Pancreas (tissue), 10 donors: ENCODE data around the gene BPNT1. TPM values are rescaled to one million over a fixed set of nuclear protein-coding genes. Genes with fewer than 3 reads are reported as not detected.
A peak's percentile ranks its signal among the peaks of the same experiment; 100 is the strongest.

Experiments
- ATAC-seq, 4 donors: fragments of 200-7000 bp; cut with Tn5 transposase; one replicate each; pipeline versions ENCODE4 v1.8.0 to v1.9.1; 2020; ENCODE audit warnings: mild to moderate bottlenecking in 4 of 4, moderate library complexity in 4 of 4
- DNase-seq, 6 donors: peaks; one replicate each; pipeline ENCODE4 v3.0.0-alpha.2; 2020
- FAIRE-seq: peaks from 2 replicates; lab custom pipeline; 2012; peaks lifted over from hg19 to GRCh38; lab: Jason Lieb, UNC
- H3K27ac ChIP-seq, 4 donors: fragments of 200-600 bp; sonication (generic); 1 replicate in 3 of 4; 2 replicates in 1 of 4; pipeline versions ENCODE4 v1.5.0 to v1.8.0; 2020
- H3K27me3 ChIP-seq, 4 donors: fragments of 200-600 bp; one replicate each; pipeline ENCODE4 v1.8.0; 2021
- H3K36me3 ChIP-seq, 3 donors: fragments of 200-600 bp; sonication (generic) in 1 of 3; one replicate each; pipeline versions ENCODE4 v1.5.0 to v1.8.0; 2020 to 2021
- H3K4me1 ChIP-seq, 3 donors: fragments of 200-600 bp; one replicate each; pipeline ENCODE4 v1.8.0; 2021
- H3K4me3 ChIP-seq, 4 donors: fragments of 200-600 bp; sonication (generic) in 2 of 4; one replicate each; pipeline versions ENCODE4 v1.5.0 to v1.8.0; 2020 to 2021
- H3K9me3 ChIP-seq, 4 donors: fragments of 200-600 bp; one replicate each; pipeline ENCODE4 v1.8.0; 2021
- WGBS, 2 donors: extraction: QIAGEN DNeasy Blood & Tissue Kit; methylation state at CpG; one replicate each; pipeline ENCODE4 v1.1.7; 2013; 5-methylcytosine and 5-hydroxymethylcytosine counted together
- intact Hi-C, 3 donors: fragments of 100-400 bp; cut with DNase I; formaldehyde crosslinking; loops; one replicate each; pipeline versions ENCODE4 v1.11.1 to v1.14.2; 2022
- polyA plus RNA-seq, 2 donors: library from polyadenylated mRNA; stranded (reverse); fragments of 200-250 nt; gene quantifications; one replicate each; pipeline ENCODE4 v1.2.3, GENCODE V29; 2013
- total RNA-seq, 6 donors: library from RNA; stranded (reverse); fragmentation: NEBNext Ultra II Directional in 4 of 6; extraction: Animal tissue kit (Norgen Biotek cat#: 25700) in 4 of 6; gene quantifications; one replicate each; pipeline versions ENCODE4 v1.2.1 to v1.2.4, GENCODE V29; 2021 to 2023
- TF ChIP-seq, protein P1 (sequence below), 4 donors: fragments of 200-600 bp; sonication (generic) in 3 of 4; IDR thresholded peaks; one replicate each; pipeline versions ENCODE4 v1.5.0 to v1.8.0; 2021; ENCODE audit warnings: antibody characterized with exemption in 4 of 4
- donor health status: healthy with polysubstance abuse.
- donor health status: DM: no; HTN: no; CAD: no; lungs with moderate emphysema.
- donor health status: DM: no; HTN: no; CAD: no.
- donor health status: control.
- donor health status: control.
- donor health status: Bipolar disorder and iron deficiency.
- donor health status: DM: yes; HTN: yes; CAD: no.
- donor health status: DM: no; HTN: no; CAD: no.
- donor health status: DM: no; HTN: no; CAD: no.
- donor health status: DM: yes; HTN: yes; CAD: no.

BPNT1 gene
- total and polyA plus RNA-seq, 8 donors: 4.2 to 12.4 (median 6.4) TPM

DNA sequence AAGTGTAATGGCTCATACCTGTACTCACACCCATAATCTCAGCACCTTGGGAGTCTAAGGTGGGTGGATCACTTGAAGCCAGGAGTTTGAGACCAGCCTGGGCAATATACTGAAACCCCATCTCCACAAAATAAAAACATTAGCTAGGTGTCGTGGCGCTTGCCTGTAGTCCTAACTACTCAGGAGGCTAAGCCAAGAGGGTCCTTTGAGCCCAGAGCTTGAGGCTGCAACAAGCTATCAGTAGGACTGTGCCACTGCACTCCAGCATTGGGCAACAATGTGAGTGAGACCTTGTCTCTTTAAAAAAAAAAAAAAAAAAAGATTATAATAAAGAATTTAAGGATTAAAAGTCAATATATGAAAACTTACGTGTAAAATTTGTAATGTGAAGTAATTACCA is 11.7 kb downstream of the BPNT1 start:
- Histone ChIP-seq H3K36me3 (peaks cover 0 to 12% (median under 1%) of the 10 kb centered on the region in 3 donors), H3K4me3 (no peak overlapping the region), H3K27ac (no peak overlapping the region), H3K9me3 (no peaks in the 10 kb centered on the region), H3K27me3 (no peaks in the 10 kb centered on the region), H3K4me1 (no peaks in the 10 kb centered on the region)
- no peak for DNase-seq
- no peak for FAIRE-seq
- intact Hi-C loops: no loop called here
- no peak for ATAC-seq
- TF ChIP-seq, protein P1, sequence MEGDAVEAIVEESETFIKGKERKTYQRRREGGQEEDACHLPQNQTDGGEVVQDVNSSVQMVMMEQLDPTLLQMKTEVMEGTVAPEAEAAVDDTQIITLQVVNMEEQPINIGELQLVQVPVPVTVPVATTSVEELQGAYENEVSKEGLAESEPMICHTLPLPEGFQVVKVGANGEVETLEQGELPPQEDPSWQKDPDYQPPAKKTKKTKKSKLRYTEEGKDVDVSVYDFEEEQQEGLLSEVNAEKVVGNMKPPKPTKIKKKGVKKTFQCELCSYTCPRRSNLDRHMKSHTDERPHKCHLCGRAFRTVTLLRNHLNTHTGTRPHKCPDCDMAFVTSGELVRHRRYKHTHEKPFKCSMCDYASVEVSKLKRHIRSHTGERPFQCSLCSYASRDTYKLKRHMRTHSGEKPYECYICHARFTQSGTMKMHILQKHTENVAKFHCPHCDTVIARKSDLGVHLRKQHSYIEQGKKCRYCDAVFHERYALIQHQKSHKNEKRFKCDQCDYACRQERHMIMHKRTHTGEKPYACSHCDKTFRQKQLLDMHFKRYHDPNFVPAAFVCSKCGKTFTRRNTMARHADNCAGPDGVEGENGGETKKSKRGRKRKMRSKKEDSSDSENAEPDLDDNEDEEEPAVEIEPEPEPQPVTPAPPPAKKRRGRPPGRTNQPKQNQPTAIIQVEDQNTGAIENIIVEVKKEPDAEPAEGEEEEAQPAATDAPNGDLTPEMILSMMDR (IDR thresholded peaks at IDR 0.05): no peak
- WGBS, 2 donors: 97 to 99% methylated on average over 3 of the region's 3 CpGs

DNA sequence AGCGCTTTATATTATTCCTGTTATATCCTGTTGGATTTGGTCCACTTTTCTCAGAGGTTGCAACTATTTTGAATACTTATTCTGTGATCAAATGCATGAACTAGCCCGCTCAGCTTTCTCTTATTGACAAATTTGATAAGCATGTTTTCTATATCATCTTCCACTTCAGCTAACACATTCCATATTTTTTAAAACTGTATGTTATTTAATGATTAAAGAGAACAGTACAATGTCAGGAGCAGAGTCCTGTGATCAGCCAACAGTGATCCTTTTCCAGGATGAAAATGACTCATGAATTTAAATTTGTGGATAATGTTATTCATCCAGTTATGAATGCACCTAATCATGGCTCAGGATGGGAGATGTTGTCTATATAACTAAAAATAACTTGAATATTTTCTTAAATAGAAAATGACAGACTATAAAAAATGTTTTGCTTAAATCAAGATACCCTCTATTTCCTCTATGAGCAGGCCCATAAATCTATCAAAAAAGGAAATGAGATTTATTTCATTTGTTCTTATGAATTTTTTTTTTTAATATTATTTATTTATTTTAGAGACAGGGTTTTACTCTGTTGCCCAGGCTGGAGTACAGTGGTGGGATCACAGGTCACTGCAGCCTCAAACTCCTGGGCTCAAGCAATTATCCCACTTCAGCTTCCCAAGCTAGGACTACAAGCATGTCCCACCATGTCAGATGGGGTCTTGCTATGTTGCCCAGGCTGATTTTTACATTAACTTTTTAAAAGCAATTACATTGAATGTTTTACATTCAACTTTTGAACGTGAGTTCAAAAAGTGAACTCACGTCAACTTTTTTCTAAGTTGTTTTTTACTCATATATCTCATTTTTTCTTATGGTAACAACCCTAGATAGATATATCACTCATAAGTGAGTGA is 12.5 kb downstream of the BPNT1 start:
- WGBS, 2 donors: 89 to 91% methylated on average over 4 of the region's 4 CpGs
- Histone ChIP-seq H3K4me1 (no peaks in the 10 kb centered on the region), H3K4me3 (no peak overlapping the region), H3K9me3 (no peaks in the 10 kb centered on the region), H3K27ac (no peak overlapping the region), H3K27me3 (no peaks in the 10 kb centered on the region), H3K36me3 (peaks cover 0 to 20% (median 4%) of the 10 kb centered on the region in 3 donors)
- FAIRE-seq (peak; percentile 23), DNase-seq (no peak), ATAC-seq (no peak)
- intact Hi-C loops: no loop called here
- TF ChIP-seq, protein P1 (IDR thresholded peaks at IDR 0.05): no peak

DNA sequence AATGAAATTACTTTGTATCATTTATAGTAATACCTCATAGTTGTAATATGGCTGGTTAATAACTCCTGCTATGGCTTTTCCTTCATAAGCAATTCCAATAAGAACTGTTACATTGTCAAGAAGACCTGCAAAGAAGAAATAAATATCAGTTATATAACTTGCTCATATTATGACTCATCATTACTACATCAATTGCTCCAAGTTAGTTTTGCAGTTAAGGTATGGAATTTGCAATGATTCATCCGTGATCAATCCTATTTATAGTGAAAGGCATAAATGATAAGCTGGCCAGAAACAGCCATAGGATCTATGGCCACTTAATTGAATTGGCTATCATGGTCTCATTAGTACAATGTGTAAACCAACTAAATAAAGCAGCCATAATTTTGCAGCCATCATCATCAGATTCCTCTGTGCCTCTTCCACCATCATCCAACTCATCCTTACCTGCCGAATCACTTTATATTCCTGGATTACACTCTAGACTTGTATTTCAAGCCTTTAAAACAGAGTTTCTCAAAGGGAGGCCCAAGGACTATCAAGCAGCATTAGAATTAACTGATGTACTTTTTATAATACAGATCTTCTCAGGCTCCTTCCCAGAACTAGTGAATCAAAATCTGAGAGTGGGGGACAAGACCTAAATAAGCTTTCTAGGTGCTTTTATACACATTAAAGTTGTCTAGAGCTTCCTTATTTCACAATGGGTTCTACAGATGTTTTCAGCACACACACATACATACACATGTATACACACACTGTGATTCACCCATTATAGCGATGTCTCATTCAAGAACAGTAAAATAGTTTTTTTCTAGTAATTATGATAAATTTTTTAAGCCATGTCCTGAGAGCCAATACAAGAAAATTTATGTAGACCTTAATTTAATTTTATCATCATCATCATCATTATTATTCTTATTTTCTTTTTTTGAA is 22.1 kb downstream of the BPNT1 start:
- Histone ChIP-seq H3K4me1 (no peaks in the 10 kb centered on the region), H3K36me3 (peaks cover 0 to 13% (median 0%) of the 10 kb centered on the region in 3 donors), H3K9me3 (no peaks in the 10 kb centered on the region), H3K4me3 (no peak overlapping the region), H3K27ac (no peak overlapping the region), H3K27me3 (no peaks in the 10 kb centered on the region)
- TF ChIP-seq, protein P1 (IDR thresholded peaks at IDR 0.05): no peak
- FAIRE-seq (no peak), DNase-seq (no peak), ATAC-seq (no peak)
- intact Hi-C loops: no loop called here
- WGBS, 2 donors: 96% methylated on average over 3 of the region's 3 CpGs

DNA sequence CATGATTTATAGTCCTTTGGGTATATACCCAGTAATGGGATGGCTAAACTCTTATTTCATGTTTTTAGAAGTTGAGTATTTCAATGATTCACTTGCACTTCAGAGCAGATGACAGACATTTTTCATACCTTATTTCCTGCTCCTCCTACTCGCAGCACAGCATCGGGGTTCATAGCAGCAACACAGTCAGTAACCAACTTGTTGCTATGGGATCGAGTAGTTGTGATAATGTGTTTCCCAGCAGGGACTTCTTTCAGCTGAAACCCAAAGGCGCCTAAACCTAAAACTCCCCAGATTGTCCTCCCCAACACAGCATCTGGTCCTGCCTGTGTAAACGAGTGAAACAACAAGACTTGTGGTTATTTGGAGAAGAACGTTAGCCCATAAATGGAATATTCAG is 27.0 kb downstream of the BPNT1 start:
- TF ChIP-seq, protein P1 (IDR thresholded peaks at IDR 0.05): no peak
- Histone ChIP-seq H3K4me1 (no peaks in the 10 kb centered on the region), H3K27me3 (no peaks in the 10 kb centered on the region), H3K9me3 (no peaks in the 10 kb centered on the region), H3K36me3 (peaks cover 0 to 23% (median 0%) of the 10 kb centered on the region in 3 donors), H3K27ac (no peak overlapping the region), H3K4me3 (no peak overlapping the region)
- DNase-seq (no peak), FAIRE-seq (no peak), ATAC-seq (no peak)
- WGBS, 2 donors: 94 to 95% methylated on average over 6 of the region's 6 CpGs
- intact Hi-C loops: no loop called here
